GM10248 (cell line): Measurements from ENCODE around the gene ALDH5A1.

Source experiments
- CTCF ChIA-PET: fragments of 300-600 bp; sonication (Branson Sonifier 250); formaldehyde crosslinking; extraction: SDS; loops from one replicate; lab custom pipeline; 2021; ENCODE audit warnings: antibody characterized with exemption; lab: Yijun Ruan, JAX
- POLR2A ChIA-PET: fragments of 350-650 bp; sonication (Branson Sonifier 250); formaldehyde crosslinking; extraction: SDS; loops from one replicate; lab custom pipeline; 2020; ENCODE audit warnings: antibody characterized with exemption; lab: Yijun Ruan, JAX
- DNase-seq: peaks from one replicate; pipeline ENCODE4 v3.0.0; 2012; ENCODE audit errors: extremely low spot score
- CTCF ChIP-seq: IDR thresholded peaks from 2 replicates; pipeline ENCODE4 v1.5.1; 2012; ENCODE audit warnings: mild to moderate bottlenecking, low read depth; ENCODE audit errors: extremely low read depth, missing control alignments, control extremely low read depth

The ALDH5A1 gene

GRCh38 chr6:24513602-24514001 is 18.8 kb downstream of the ALDH5A1 start:
- peak; percentile 0 for TF ChIP-seq CTCF
- CTCF ChIA-PET = interaction anchor here (1.3 to 5.6 kb wide), 8 partner anchors 8 to 230 kb away, joined by 3 to 40 read pairs (median 5); partner anchors contain the start of gene ALDH5A1
- DNase-seq = no peak
- POLR2A ChIA-PET = interaction anchor here (1.5 kb wide), 1 partner anchor 19 kb away, joined by 3 read pairs; the partner anchor contains the start of gene ALDH5A1

GRCh38 chr6:24517659-24518543 is 23.1 kb downstream of the ALDH5A1 start:
- ChIA-PET POLR2A (interaction anchor here (0.9 to 1.7 kb wide), 2 partner anchors 23 to 185 kb away, joined by 3 to 5 read pairs; partner anchors contain the start of gene ALDH5A1), CTCF (interaction anchor here (0.7 to 3.1 kb wide), 13 partner anchors 12 to 473 kb away, joined by 3 to 20 read pairs (median 4); partner anchors contain the start of gene ALDH5A1)
- DNase-seq = peak; percentile 65
- no peak for TF ChIP-seq CTCF

- ChIA-PET CTCF (interaction anchor here (0.6 to 8.6 kb wide), 29 partner anchors 9 to 505 kb away, joined by 3 to 127 read pairs (median 4); partner anchors contain the start of genes ALDH5A1, C6orf62 and GPLD1), POLR2A (no interaction called here)
- peak; percentile 59 for DNase-seq
- peak; percentile 76 for TF ChIP-seq CTCF
Measured at GRCh38 chr6:24520929-24521546, 26.3 kb downstream of the ALDH5A1 start.

GRCh38 chr6:24522228-24523176 is 27.7 kb downstream of the ALDH5A1 start:
- CTCF ChIA-PET = interaction anchor here (1.0 to 8.6 kb wide), 17 partner anchors 11 to 504 kb away, joined by 3 to 127 read pairs (median 6); partner anchors contain the start of genes ALDH5A1, C6orf62 and GPLD1
- DNase-seq = peak; percentile 68
- no peak for TF ChIP-seq CTCF
- POLR2A ChIA-PET = interaction anchor here (0.6 kb wide), 1 partner anchor 167 kb away, joined by 3 read pairs; no protein-coding TSS in a partner anchor

GRCh38 chr6:24524329-24524728 is 29.6 kb downstream of the ALDH5A1 start:
- POLR2A ChIA-PET = no interaction called here
- TF ChIP-seq CTCF = no peak
- DNase-seq = no peak
- CTCF ChIA-PET = interaction anchor here (0.8 to 8.6 kb wide), 17 partner anchors 8 to 547 kb away, joined by 3 to 127 read pairs (median 4); partner anchors contain the start of genes ALDH5A1 and GPLD1
